GM19397 (cell line): Measurements from ENCODE around the gene RASA3.

ENCODE experiments used
- ATAC-seq: cut with Tn5 transposase; IDR thresholded peaks from one replicate; pipeline ENCODE4 v1.9.1; 2021; ENCODE audit warnings: mild to moderate bottlenecking, moderate library complexity; ENCODE audit not compliant: unreplicated experiment

The RASA3 gene

DNA sequence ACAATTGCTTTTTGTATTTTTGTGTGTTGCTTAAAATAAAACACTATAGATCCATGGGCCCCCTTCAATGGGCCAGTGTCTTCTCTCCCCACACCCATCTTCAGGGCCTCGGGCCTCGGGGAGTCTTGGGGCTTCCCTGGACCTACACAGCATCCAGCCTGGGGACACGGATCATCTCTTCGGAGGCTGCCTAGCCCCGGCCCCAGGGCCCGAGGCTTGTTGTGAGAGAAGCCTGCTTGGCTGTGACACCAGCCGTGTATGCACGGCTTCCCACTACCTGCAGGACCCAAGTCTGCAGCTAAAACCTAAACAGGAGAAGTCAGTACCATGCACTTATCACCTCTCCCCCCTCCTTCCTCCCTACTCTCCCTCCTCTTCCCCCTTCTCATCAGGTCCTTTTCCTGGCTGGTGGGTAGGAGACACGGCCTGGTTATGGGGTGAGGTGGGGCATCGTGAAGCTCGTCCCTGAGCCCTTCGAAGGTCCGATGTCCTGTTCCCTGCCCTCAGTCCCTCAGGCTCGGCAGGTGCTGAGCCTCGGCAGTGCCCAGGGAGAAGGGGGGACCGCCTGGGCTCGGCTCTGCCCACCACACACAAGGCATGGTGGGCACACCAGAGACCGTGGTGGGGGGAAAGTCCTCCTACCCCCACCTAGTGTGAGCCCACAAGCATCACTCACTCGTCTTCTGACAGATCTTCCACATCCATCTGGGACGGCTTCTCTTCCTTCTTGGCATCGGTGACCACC is 168.0 kb downstream of the RASA3 start:
- no peak for ATAC-seq

DNA sequence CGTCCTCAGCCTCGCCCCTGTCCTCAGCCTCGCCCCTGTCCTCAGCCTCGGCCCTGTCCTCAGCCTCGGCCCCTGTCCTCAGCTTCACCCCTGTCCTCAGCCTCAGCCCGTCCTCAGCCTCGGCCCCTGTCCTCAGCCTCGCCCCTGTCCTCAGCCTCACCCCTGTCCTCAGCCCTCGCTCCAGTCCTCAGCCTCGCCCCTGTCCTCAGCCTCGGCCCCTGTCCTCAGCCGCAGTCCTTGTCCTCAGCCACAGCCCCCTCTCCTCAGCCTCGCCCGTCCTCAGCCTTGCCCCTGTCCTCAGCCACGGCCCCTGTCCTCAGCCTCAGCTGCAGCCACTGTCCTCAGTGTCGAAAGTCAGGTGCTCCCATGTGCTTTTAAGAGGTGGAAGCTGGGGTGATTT is 169.0 kb downstream of the RASA3 start:
- ATAC-seq: no peak

DNA sequence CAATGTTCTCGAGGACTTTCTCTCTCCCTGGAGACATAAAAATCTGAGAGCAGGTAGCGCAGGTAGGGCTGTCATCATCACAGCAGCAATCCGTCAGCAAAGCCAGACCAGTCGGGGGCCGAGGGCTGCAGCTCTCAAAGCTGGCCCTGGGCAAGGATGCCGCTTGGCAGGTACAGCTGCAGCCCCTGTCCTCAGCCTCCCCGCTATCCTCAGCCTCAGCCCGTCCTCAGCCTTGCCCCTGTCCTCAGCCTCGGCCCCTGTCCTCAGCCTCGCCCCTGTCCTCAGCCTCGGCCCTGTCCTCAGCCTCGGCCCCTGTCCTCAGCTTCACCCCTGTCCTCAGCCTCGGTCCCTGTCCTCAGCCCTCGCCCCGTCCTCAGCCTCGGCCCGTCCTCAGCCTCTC is 169.4 kb downstream of the RASA3 start:
- no peak for ATAC-seq

DNA sequence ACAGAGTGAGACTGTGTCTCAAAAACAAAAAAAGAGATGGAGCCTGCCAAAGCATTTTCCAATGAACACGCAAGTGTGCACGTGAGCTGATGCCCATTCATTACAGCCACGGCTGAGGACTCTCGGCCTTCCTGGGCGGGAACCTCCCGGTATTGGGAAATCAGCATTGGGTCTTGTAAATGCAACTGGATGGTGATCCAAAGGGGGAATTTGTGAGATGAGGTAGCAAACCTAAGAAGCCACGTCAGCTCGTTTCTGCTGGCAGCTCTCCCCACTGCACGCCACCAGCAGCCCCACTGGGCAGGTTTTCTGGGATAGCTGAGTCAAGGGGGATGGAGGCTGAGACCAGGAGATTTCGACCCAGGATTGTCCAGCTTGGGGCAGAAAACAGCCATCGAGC is 170.0 kb downstream of the RASA3 start:
- no peak for ATAC-seq

DNA sequence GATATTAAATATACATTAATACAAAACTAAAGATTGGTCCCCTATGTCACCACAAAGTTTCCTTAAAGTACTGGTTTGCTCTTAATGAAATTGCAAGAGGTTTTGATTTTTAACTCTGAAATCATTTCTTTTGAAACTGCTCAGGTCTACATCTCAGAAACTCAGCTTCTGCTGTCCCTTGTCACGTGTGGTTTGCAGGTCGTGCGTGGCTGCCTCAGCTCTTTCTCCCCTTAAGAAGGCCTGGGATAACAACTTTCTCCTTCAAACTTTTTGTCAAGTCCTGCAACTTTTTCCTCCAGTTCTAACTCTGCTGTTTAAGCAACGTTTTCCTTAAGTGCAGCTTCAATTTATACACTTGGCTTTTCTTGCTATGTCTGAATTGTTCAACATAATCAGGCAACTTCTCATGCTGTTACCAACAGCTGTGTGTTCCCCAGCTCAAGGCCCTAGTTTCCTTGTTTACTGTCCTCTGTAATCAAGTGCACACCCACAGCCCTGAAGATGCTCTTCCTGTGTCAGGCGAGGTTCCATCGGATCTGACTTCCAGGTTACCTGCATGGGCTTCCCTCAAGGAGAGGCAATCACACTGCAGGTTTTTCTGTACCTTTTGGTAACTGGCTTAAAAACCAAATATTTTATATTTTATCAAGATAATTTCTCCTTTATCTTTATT is 172.0 kb downstream of the RASA3 start:
- no peak for ATAC-seq

DNA sequence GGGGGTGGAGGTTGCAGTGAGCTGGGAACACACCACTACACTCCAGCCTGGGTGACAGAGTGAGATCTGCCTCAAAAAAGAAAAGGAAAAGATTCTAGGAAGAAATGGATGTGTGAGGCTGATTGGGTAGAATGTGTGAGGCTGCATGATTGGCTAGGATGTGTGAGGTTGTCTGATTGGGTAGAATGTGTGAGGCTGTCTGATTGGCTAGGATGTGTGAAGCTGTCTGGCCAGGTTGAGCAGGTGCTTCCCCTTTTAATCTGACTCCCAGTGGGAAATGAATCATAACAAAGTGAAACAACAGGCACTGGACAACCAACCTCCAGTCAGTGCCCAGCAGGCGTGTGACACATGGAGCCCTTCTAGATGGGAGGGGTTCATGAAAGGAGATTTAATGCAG is 173.2 kb downstream of the RASA3 start:
- no peak for ATAC-seq

DNA sequence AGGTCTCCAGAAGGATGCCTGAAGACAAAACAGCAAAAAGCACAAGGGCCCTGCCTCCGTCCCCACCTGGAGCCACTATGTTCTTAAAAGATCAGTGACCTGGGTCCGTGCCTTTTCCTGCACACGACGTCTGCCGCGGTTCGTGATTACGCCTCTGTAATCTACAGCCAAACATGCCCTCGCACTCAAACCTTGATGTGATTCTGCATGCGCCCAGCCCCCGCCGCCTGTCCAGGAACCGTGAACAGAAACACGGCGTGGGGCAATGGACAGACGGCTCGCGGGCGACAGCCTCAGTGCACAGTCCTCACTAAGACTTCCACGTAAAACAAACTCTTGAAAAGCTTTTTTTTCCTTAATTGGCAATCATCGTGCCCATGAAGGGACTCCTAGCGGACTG is 174.1 kb downstream of the RASA3 start:
- ATAC-seq: no peak

DNA sequence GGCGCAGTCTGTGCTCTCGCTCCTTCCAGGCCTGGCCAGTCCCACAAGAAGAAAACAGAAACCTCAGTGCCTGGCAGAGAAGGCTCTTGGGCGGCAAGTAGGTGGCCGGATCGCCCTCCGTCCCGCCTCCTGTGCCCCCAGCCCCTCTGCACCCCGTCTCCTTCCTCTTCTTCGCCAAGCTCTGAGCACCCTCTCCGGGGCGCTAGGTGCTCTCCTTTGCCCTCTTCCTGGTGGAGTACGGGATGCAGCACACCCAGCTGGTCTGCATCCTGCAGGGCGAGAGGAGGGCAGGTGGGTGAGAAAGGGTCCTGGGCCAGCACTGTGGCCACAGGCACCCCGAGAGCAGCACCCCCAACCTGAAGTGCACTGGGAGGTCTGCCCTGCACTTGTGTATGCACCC is 175.9 kb downstream of the RASA3 start:
- no peak for ATAC-seq

DNA sequence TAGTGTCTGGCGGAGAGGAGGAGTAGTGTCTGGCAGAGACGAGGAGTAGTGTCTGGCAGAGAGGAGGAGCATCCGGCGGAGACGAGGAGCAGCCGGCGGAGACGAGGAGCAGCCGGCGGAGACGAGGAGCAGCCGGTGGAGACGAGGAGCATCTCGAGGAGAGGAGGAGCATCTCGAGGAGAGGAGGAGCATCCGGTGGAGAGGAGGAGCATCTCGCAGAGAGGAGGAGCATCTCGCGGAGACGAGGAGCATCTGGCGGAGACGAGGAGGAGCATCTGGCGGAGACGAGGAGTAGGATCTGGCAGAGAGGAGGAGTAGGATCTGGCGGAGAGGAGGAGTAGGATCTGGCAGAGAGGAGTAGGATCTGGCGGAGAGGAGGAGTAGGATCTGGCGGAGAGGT is 176.7 kb downstream of the RASA3 start:
- no peak for ATAC-seq

DNA sequence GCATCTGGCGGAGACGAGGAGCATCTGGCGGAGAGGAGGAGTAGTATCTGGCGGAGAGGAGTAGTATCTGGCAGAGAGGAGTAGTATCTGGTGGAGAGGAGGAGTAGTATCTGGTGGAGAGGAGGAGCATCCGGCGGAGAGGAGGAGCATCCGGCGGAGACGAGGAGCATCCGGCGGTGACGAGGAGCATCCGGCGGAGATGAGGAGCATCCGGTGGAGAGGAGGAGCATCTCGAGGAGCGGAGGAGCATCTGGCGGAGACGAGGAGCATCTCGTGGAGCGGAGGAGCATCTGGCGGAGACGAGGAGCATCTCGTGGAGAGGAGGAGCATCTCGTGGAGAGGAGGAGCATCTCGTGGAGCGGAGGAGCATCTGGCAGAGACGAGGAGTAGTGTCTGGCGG is 177.2 kb downstream of the RASA3 start:
- no peak for ATAC-seq

DNA sequence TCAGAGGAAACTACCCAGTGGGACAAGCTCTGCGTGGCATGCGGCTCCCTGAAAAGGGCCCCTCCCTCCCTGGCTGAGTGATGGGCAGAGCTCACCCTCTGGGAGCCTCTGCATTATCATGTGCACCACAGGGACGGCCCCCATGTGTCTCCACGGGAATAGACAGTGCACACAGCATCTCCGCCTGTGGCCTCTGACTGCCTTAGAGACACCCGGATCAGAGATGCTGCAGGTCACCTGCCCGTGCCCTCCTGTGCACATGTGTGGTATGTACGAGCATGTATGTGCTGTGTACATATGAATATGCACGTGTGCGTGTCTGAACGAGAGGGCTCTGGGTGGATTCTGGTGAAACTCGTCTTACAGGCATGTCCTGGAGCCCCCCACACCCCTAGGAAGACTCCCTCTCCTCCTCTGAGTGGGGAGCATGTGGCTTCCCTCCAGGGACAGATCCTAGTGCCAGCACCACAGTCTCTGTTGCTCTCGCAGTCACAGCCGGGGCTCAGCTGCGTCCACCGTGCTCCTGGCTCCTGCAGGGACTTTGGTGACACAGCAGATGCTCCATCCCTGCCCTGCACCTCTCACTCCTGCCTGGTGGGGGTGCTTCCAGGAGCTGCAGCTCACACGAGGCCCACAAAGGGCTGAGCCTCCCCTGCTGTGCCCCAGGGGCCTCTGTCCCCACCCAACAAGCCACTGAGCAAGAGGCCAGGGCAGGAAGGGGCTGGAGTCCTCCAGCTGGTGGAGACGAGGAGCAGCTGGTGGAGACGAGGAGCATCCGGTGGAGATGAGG is 178.2 kb downstream of the RASA3 start:
- no peak for ATAC-seq

DNA sequence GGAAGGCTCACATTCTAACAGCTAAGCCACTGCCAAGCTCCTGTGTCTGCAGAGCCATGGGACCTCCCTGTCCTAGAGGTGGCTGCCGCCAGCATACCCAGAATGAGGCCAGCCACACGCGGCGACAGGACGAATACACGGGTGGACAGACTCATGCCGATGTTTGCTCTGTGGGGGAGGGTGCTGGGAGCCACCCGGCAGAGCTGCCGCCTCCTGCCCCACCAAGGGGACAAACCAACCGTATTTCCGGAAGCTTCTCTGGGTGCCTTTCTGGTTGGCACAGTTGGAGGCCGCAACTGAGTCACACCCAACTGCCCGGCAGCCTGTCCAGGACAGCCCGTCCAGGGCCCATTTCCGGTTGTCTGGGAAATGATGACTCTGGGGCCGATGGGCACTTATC is 178.9 kb downstream of the RASA3 start:
- ATAC-seq: no peak

DNA sequence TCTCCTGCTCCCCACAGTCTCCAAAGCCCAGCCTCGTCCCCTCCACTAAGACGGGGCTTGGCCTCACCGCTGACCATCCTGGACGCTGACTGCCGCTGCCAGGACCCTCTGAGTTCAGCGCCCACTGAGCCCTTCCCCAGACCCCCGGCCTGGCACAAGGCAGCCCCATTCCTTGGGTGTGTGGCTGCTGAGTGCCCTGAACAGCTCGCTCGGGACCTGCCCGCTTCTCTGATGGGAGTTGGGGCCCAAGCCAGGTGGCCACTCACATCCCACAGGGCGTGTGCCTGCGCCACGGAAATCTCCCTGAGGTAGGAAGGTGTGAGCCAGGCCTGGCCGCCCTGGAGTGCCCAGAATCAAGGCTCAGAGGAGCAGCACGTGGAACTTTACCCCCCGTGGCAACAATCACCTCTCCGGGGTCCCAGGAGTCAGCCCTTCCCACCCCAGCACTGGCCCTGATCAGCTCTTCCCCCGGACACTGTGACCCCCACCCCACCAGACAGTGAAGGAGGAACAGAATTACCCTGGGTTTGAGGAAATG is 179.4 kb downstream of the RASA3 start:
- ATAC-seq: no peak

DNA sequence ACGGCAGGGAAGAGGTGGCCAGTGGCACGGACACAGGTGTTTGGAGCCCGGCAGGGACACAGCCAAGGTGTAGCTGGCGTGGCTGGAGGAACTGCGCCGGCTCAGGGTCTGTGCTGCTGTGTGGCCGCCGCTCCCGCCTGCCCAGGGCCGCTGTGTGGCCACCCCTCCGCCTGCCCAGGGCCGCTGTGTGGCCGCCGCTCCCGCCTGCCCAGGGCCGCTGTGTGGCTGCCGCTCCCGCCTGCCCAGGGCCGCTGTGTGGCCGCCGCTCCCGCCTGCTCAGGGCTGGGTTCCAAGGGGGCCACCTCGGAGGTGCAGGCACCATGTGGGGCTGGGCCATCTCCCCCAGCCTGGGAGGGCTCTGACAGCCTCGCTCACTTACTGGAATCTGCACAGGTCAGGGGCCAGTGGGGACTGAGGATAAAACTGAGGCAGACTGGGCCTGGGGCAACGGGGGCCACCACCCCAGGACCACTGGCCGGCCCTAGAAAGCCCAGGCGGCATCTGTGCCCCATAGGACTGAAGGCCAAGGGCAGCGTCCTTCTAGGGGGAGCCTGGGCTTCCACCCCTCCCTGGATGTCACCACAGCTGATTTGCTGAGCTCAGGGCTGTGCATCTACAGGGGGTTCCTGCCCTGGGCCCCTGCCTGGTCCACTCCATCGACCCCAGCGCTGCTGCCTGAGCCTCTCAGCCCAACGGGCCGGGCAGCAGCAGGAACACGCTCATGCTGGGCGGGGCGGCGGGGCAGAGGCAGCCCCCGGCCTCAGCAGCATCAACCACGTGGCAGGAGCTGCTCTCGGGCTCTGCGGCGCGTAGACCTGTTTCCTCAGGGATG is 180.1 kb downstream of the RASA3 start:
- no peak for ATAC-seq

DNA sequence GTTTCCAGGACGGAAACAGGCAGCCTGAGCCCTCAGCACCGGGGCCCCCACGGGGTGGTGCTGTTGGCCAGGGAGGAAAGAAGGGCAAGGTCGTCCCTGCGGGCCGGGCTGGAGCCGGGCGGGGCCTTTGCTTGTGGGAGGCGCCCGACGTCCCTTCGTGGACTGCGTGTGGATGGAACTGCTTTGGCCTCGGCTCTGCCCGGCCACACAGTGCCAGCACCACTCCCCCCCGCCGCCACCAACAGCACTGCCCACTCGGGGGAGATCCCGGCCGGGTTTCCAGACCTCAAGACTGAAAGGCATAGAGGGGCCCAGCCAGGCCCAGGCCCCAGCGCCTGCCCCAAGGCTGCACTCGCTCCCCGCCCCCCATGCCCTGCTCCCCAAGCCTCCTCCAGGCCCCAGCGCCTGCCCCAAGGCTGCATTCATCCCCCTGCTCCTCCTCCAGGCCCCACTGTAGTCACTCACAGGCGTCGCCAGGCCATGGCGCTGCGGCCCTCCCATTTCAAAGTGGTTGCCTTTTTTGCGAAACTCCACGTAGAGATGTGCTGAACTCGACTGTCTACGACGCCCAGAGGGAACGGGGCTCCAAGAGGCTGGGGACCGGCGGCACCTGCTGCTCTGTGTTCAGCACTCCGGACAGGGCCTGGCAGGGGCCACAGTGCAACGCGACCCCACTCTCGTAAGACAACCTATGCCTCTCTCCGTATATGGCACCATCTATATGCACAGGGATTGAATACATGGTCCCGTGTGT is 181.0 kb downstream of the RASA3 start:
- peak; percentile 66 for ATAC-seq

DNA sequence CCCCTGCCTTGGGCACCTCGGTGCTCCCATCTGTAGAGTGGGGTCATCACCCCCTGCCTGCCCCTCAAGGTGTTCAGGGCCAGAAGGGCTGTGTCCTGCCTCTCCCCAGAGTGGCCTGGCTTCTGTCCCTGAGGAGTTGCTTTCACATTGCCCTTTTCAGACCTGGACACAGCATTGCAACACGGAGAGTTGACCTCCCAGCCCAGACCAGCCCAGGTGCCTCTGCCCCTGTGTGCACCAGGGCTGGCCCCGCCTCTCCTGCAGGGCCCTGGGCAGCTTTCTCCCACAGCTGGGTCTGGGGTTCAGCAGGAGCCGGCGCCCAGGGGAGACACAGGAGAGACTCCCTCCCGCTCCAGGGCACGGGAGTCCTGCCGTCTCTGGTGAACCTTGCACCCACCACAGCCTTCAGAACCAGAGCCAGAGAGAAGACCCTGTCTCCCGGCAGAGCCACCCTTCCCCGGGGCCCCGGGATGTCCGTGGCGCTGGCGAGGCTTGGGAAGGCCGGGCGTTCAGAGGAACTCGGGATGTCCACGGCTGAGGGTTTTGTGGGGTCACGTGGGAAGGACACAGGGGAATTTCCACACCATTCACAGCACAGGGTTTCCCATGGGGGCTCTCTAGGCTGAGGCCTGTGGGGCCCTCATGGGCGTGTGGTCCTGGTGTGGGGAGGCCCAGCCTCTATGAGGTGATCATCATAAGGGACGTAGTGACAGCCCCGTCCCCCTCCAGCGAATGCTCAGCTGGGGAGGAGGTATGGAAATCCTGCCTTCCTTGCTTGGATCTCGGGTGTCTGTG is 181.8 kb downstream of the RASA3 start:
- peak; percentile 9 for ATAC-seq

DNA sequence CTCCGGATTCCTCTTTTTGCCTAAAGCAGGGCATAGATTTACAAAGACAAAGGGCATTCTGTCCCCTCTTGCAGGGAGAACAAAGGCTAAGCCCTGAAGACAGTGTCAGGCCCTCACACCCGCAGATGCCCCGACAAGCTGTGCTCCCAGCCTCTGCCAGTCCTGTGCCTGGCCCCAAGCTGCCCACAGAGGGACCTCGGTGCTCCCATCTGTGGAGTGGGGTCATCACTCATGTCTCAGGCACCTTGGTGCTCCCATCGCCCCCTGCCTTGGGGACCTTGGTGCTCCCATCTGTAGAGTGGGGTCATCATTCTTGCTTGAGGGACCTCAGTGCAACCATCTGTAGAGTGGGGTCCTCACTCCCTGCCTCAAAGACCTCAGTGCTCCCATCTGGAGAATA is 182.9 kb downstream of the RASA3 start:
- no peak for ATAC-seq

DNA sequence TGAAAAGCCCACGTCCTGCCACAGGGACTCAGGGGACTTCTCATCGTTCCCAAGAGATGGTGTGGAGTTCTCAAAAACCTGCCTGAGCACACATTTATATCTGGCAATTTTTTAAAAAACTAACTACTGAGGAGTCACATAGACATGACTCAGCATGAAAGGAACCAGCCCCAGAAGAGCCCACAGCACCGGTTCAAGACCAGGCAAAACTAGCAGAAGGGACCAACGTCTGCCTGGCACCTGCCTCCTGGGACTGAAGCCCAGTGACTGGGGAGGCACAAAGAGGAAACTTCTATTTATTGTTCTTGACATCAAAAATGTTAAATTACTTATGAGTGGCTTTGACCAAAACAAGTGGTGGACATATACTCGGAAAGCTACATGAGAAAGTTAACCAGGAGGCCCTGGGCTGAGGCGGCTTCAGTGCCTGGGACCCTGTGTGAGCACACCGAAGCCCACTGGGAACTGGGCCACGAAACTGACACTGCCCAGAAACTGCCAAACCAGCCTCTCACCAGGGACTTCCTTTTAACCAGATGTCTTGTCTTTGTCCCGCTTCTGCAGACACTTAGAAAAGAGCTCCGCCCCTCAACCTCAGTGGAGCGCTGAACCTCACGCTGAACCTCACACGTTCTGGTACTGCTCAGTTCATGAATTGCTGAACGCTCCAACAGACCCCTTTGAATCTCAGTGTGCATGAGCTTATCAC is 184.2 kb downstream of the RASA3 start:
- ATAC-seq: no peak
